Parathyroid adenoma (tissue), 2 donors: Measurements from ENCODE around the gene TMEM60.

Experiments used
- H2AFZ ChIP-seq: fragments of 300-600 bp; sonication (generic); one replicate; pipeline ENCODE4 v1.7.0; 2017; ENCODE audit warnings: antibody characterized with exemption, mild to moderate bottlenecking
- H3K27ac ChIP-seq: fragments of 300-600 bp; sonication (generic); one replicate; pipeline ENCODE4 v1.7.0; 2017
- H3K27me3 ChIP-seq: fragments of 300-600 bp; sonication (generic); one replicate; pipeline ENCODE4 v1.7.0; 2017; ENCODE audit warnings: low read length; ENCODE audit not compliant: control insufficient read depth, insufficient read depth
- H3K36me3 ChIP-seq: fragments of 300-600 bp; sonication (generic); one replicate; pipeline ENCODE4 v1.7.0; 2017; ENCODE audit warnings: low read length; ENCODE audit not compliant: control insufficient read depth, insufficient read depth
- H3K4me1 ChIP-seq: fragments of 300-600 bp; sonication (generic); one replicate; pipeline ENCODE4 v1.7.0; 2017; ENCODE audit warnings: control low read depth
- H3K4me2 ChIP-seq: fragments of 300-600 bp; sonication (generic); one replicate; pipeline ENCODE4 v1.7.0; 2017; ENCODE audit warnings: low read length
- H3K4me3 ChIP-seq: fragments of 300-600 bp; sonication (generic); one replicate; pipeline ENCODE4 v1.7.0; 2017; ENCODE audit warnings: low read depth, low read length
- H3K79me2 ChIP-seq: fragments of 300-600 bp; sonication (generic); one replicate; pipeline ENCODE4 v1.7.0; 2017; ENCODE audit warnings: control low read depth
- H3K9ac ChIP-seq: fragments of 300-600 bp; sonication (generic); one replicate; pipeline ENCODE4 v1.7.0; 2017; ENCODE audit warnings: mild to moderate bottlenecking
- H3K9me3 ChIP-seq: fragments of 300-600 bp; sonication (generic); one replicate; pipeline ENCODE4 v1.7.0; 2017; ENCODE audit warnings: low read length; ENCODE audit not compliant: control insufficient read depth
- TF ChIP-seq, protein P1 (sequence below): fragments of 300-600 bp; sonication (generic); IDR thresholded peaks from one replicate; pipeline ENCODE4 v1.7.0; 2017; ENCODE audit warnings: antibody characterized with exemption, mild to moderate bottlenecking
- donor health status: primary hyperparathyroidism.

The TMEM60 gene

DNA sequence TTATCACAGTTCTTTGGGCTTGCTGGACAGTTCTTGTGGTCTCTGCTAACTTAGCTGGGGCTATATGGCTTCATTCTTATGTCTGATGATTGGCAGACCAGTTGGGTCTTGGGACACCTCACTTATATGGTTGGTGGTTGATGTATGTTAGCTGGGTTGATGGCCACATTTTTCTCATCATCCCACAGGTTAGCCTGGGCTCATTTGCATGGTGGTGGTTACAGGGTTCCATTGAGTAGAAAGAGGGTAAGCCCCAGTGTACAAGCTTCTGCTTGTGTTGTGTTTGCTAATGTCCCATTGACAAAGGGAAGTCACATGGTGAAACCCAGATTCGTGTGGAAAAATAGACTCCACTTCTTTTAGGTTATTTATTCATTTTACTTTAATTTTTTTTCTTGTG, 40.6 kb downstream of the TMEM60 start:
- no peak overlapping the region for H3K9ac ChIP-seq
- no peak overlapping the region for H2AFZ ChIP-seq
- H3K27me3 ChIP-seq = no peaks in the 10 kb centered on the region
- peaks cover 3% of the 10 kb centered on the region for H3K4me1 ChIP-seq
- H3K9me3 ChIP-seq = no peaks in the 10 kb centered on the region
- H3K27ac ChIP-seq = no peak overlapping the region
- H3K79me2 ChIP-seq = peaks cover 13% of the 10 kb centered on the region
- TF ChIP-seq, protein P1, sequence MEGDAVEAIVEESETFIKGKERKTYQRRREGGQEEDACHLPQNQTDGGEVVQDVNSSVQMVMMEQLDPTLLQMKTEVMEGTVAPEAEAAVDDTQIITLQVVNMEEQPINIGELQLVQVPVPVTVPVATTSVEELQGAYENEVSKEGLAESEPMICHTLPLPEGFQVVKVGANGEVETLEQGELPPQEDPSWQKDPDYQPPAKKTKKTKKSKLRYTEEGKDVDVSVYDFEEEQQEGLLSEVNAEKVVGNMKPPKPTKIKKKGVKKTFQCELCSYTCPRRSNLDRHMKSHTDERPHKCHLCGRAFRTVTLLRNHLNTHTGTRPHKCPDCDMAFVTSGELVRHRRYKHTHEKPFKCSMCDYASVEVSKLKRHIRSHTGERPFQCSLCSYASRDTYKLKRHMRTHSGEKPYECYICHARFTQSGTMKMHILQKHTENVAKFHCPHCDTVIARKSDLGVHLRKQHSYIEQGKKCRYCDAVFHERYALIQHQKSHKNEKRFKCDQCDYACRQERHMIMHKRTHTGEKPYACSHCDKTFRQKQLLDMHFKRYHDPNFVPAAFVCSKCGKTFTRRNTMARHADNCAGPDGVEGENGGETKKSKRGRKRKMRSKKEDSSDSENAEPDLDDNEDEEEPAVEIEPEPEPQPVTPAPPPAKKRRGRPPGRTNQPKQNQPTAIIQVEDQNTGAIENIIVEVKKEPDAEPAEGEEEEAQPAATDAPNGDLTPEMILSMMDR = no peak
- no peaks in the 10 kb centered on the region for H3K36me3 ChIP-seq
- no peak overlapping the region for H3K4me2 ChIP-seq
- H3K4me3 ChIP-seq = no peak overlapping the region

DNA sequence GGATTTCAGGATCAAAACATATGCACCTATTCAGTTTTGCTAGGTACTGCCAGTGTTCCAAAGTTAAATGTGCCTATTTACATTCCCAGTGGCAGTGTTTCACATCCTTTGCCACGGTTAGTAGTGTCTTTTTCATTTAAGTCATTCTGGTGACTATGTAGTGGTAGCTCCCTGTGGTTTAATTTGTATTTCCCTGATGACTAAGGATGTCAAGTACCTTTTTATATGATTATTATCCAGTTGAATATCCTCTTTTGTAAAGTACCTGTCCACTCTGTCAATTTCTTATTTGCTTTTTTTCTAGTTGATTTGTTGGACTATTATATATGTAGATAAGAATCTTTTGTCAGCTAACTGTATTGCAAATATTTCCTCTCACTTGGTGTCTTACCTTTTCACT, 45.1 kb downstream of the TMEM60 start:
- Histone ChIP-seq H2AFZ (no peak overlapping the region), H3K27me3 (no peaks in the 10 kb centered on the region), H3K9ac (no peak overlapping the region), H3K4me2 (no peak overlapping the region), H3K27ac (no peak overlapping the region), H3K79me2 (peaks cover 8% of the 10 kb centered on the region), H3K9me3 (no peaks in the 10 kb centered on the region), H3K36me3 (no peaks in the 10 kb centered on the region), H3K4me3 (no peak overlapping the region), H3K4me1 (no peaks in the 10 kb centered on the region)
- TF ChIP-seq, protein P1 = no peak

DNA sequence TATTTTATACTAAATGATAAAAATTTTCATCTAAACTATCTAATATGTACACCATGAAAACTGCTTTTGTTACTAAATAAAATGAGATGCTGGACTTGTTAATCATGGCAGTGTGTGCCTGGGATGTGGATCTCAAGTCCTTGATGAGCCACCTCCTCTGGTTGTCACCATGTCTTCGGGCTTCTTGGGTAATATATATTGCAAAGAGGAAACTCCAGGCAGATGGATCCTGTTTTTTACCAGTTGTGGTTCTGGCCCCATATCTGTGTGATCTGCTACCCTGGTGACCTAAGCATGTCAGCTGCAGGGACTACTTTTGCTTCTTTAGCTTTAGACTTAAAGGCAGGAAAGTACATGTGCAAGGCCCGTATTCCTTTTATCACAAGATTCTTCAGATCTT, 46.2 kb downstream of the TMEM60 start:
- H3K27ac ChIP-seq = no peak overlapping the region
- H3K79me2 ChIP-seq = peaks cover 9% of the 10 kb centered on the region
- H3K27me3 ChIP-seq = no peaks in the 10 kb centered on the region
- no peak overlapping the region for H2AFZ ChIP-seq
- H3K9me3 ChIP-seq = no peaks in the 10 kb centered on the region
- H3K4me1 ChIP-seq = no peaks in the 10 kb centered on the region
- TF ChIP-seq, protein P1 = no peak
- H3K4me3 ChIP-seq = no peak overlapping the region
- H3K4me2 ChIP-seq = peak overlapping the region; percentile 27
- no peaks in the 10 kb centered on the region for H3K36me3 ChIP-seq
- H3K9ac ChIP-seq = no peak overlapping the region

DNA sequence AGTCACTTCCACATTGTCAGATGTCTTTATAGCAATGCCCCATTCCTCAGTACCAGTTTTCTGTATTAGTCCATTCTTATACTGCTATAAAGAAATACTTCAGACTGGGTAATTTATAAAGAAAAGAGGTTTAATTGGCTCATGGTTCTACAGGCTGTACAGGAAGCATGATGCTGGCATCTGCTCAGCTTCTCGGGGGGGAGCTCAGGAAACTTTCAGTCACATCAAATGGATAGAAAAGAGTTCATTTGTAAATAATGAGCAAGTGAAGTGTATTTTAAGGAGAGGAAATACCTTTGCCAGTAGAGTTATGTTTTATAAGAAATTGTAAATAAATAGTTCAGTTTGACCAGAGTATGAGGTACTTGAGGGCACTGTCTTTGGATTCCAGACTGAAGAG, 50.5 kb downstream of the TMEM60 start:
- Histone ChIP-seq H3K4me1 (no peaks in the 10 kb centered on the region), H2AFZ (no peak overlapping the region), H3K9ac (no peak overlapping the region), H3K4me2 (no peak overlapping the region), H3K27ac (no peak overlapping the region), H3K9me3 (no peaks in the 10 kb centered on the region), H3K27me3 (no peaks in the 10 kb centered on the region), H3K36me3 (no peaks in the 10 kb centered on the region), H3K79me2 (peaks cover 26% of the 10 kb centered on the region), H3K4me3 (no peak overlapping the region)
- TF ChIP-seq, protein P1 = no peak

DNA sequence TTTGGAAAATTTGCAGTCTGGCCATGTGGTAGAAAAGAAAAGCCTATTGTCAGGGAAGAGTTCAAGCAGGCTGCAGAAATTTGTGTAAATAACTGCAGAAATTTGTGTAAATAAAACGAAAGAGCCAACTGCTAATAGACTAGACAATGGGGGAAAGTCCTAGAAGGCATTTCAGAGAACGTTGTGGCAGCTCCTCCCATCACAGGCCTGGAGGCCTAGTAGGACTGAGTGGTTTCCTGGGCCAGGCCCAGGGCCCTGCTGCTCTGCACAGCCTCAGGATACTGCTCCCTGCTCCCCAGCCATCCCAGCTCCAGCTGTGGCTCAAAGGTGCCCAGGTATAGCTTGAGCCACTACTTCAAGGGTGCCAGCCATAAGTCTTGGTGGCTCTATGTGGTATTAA, 51.1 kb downstream of the TMEM60 start:
- Histone ChIP-seq H3K27ac (no peak overlapping the region), H3K36me3 (no peaks in the 10 kb centered on the region)
- TF ChIP-seq, protein P1 = no peak

More for the DNA sequence above, 51.1 kb downstream of the TMEM60 start:
- Histone ChIP-seq H3K79me2 (peaks cover 26% of the 10 kb centered on the region), H3K9ac (no peak overlapping the region), H3K4me1 (no peaks in the 10 kb centered on the region), H3K9me3 (no peaks in the 10 kb centered on the region), H3K4me3 (no peak overlapping the region), H3K27me3 (no peaks in the 10 kb centered on the region), H2AFZ (no peak overlapping the region), H3K4me2 (no peak overlapping the region)
